Peyer's patch (tissue), 4 donors: ENCODE measurements around the gene FSTL1.

Experiments used
- CTCF ChIP-seq, 6 experiments: fragments of 450-650 bp in 4 of 6; fragments of 200-600 bp in 2 of 6; sonication (generic) in 1 of 6; IDR thresholded peaks; one replicate each; pipeline ENCODE4 v1.5.1; 2017 to 2019; ENCODE audit warnings: antibody characterized with exemption in 6 of 6, mild to moderate bottlenecking in 3 of 6, moderate library complexity in 1 of 6
- POLR2A ChIP-seq, 2 donors: fragments of 450-650 bp; IDR thresholded peaks; one replicate each; pipeline ENCODE4 v1.5.1; 2017; ENCODE audit warnings: antibody characterized with exemption in 2 of 2, mild to moderate bottlenecking in 2 of 2, moderate library complexity in 2 of 2

- no peak for TF ChIP-seq POLR2A (IDR thresholded peaks at IDR 0.05)
- no peak for TF ChIP-seq CTCF (IDR thresholded peaks at IDR 0.05)
Observed at GRCh38 chr3:120461416-120461815, 10.6 kb upstream of the FSTL1 start.
